T-helper 9 cell (primary cell): ENCODE data around the gene SCPEP1.

Experiments
- DNase-seq: peaks from one replicate; pipeline ENCODE4 v3.0.0-alpha.2; 2020

The SCPEP1 gene

DNA sequence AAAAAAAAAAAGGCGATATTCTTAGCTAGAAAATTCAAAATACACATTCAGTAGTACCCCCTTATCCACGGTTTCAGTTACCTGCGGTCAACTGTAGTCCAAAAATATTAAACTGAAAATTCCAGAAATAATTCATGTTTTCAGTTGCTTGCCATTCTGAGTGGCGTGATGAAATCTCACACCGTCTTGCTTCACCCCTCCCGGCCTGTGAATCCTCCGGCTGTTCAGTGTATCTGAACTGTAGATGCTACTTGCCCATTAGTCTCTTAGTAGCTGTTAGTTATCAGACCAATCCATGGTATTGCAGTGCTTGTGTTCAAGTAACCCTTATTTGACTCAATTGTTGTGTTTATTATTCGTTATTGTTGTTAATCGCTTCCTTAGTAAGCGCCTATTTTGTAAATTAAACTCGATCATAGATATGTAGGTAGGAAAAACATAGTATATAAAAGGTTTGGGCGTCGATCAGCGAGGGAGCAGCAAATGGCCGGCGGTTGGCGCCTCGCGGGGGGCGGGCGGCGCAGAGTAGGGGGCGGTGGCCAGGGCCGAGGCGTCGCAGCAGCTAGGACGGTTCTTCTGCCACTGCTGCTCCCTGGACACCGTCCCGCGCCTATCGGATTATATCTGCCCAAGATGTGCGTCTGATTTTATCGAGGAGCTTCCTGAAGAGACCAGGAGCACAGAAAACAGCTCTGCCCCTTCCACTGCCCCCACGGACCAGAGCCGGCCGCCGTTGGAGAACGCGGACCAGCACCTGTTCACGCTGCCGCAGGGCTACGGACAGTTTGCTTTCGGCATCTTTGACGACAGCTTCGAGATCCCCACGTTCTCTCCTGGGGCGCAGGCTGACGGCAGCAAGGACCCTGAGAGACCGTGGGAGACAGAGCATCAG is 67.3 kb downstream of the SCPEP1 start:
- peak; percentile 0 for DNase-seq

DNA sequence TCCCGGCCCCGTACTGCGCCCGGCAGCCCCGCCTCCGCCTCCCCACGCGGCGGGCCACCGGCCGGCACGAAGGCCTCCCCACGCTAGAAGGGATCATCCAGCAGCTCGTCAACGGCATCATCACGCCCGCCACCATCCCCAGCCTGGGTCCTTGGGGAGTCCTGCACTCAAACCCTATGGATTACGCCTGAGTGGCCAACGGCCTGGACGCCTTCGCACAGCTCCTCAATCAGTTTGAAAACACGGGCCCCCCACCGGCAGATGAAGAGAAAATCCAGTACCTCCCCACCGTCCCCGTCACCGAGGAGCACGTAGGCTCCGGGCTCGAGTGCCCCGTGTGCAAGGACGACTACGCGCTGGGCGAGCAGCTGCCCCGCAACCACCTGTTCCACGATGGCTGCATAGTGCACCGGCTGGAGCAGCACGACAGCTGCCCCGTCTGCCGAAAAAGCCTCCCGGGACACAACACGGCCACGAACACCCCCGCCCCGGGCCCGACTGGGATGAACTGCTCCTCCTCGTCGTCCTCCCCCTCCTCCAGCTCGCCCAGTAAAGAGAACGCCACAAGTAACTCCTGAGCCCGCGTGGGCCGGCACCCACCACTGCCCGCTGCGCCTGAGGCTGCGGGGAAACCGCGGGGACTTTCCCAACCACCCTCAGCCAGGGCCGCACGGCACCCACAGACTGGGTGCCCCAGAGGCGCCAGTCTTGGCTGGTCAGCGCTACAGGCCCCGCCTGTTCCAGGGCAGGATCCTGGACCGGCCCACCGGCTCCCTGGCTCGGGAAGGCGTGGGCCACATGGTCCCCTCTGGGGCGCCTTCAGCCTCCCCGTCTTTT is 68.2 kb downstream of the SCPEP1 start:
- peak; percentile 4 for DNase-seq

DNA sequence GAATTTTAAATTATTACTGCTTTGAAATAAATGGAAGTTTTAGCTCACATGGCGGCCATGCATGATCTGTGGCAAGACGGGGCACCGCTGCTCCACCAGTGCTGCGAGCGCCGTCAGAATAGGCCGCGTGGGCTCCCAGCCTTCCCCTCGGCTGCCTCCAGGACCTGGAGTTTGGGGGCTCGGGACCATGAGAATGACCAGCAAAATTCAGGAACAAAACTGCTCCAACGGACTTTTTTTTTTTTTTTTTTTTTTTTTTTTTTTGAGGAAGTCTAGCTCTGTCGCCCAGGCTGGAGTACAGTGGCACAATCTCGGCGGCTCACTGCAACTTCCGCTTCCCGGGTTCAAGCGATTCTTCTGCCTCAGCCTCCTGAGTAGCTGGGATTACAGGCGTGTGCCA is 68.8 kb downstream of the SCPEP1 start:
- DNase-seq, result no peak

DNA sequence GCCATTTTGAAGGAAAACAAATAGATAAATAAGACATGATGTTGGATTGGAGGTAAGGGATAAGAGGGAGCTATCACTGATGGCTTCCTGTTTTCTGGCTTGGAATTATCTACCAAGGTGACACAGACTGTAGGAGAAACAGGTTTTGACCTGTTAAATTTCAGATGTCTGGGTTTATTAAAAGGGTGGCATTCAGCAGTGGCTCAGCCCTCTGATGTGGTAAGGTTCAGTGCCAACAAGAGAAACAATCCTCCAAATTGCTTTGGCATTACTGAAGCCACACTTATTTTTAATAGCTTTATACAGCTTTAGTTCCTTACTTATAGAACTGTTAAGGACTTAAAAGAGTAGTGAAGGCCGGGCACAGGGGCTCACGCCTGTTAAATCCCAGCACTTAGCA is 70.2 kb downstream of the SCPEP1 start:
- no peak for DNase-seq

DNA sequence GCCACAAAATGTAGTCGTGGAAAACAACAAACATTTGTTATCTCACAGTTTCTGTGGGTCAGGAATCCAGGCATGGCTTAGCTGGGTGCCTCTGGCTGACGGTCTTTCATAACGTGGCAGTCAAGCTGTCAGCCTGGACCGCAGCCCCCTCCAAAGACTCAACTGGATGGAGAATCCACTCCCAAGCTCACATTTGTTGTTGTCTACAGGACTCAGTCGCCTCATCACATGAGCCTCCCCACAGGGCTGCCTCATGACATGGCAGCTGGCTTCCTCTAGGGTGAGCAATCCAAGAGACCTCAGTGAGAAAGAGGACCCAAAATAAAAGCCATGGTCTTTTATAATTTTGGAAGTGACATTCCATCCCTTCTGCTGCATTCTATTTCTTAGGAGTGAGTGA is 72.4 kb downstream of the SCPEP1 start:
- no peak for DNase-seq

DNA sequence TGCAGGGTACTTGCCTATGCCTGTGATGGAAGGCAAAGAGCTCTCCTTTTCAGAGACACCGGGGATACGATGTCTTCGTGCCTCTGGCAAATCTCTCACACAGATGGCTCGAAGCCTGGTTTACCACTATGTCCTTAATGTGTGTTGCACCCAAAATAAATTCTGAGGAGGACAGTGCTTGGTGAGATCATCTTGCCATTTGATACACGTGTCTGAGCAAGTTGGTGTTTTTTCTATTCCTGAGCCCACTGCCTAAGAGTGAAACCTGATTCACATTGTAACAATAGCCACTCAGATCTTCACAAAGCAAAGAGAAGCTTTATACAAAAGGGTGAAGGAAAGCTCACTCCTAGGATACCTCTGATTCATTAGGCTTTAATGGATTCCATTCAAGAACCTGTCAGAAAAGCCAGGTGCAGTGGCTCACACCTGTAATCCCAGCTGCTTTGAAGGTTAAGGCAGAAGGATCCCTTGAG is 74.0 kb downstream of the SCPEP1 start:
- no peak for DNase-seq
